Heart right ventricle (tissue), 16 donors: Measurements from ENCODE around the gene OPTN. TPM values are rescaled to one million over a fixed set of nuclear protein-coding genes. Genes with fewer than 3 reads are reported as not detected.

ENCODE experiments used
- ATAC-seq, 8 donors: fragments of 200-7000 bp; cut with Tn5 transposase; one replicate each; pipeline ENCODE4 v1.9.1; 2020; ENCODE audit warnings: mild to moderate bottlenecking in 8 of 8, moderate library complexity in 8 of 8, moderate number of reproducible peaks in 1 of 8
- DNase-seq, 2 donors: peaks; one replicate each; pipeline ENCODE4 v3.0.0-alpha.2; 2020
- H3K27ac ChIP-seq, 10 donors: fragments of 200-600 bp; sonication (generic) in 2 of 10; one replicate each; pipeline versions ENCODE4 v1.5.0 to v1.8.0; 2020 to 2022; ENCODE audit warnings: mild to moderate bottlenecking in 3 of 10
- H3K27me3 ChIP-seq, 7 donors: fragments of 200-600 bp; one replicate each; pipeline ENCODE4 v1.8.0; 2021 to 2022; ENCODE audit warnings: mild to moderate bottlenecking in 2 of 7
- H3K36me3 ChIP-seq, 9 donors: fragments of 200-600 bp; sonication (generic) in 1 of 9; one replicate each; pipeline versions ENCODE4 v1.5.0 to v1.8.0; 2020 to 2022; ENCODE audit warnings: mild to moderate bottlenecking in 2 of 9
- H3K4me1 ChIP-seq, 9 donors: fragments of 200-600 bp; sonication (generic) in 1 of 9; one replicate each; pipeline versions ENCODE4 v1.5.0 to v1.8.0; 2020 to 2022; ENCODE audit warnings: mild to moderate bottlenecking in 4 of 9
- H3K4me3 ChIP-seq, 10 donors: fragments of 200-600 bp; sonication (generic) in 2 of 10; one replicate each; pipeline versions ENCODE4 v1.5.0 to v1.8.0; 2020 to 2022; ENCODE audit warnings: mild to moderate bottlenecking in 7 of 10, moderate library complexity in 2 of 10
- H3K9me3 ChIP-seq, 11 donors: fragments of 200-600 bp in 10 of 11; sonication (generic) in 2 of 11; one replicate each; pipeline versions ENCODE4 v1.5.0 to v1.8.0; 2013 to 2022; ENCODE audit warnings: mild to moderate bottlenecking in 2 of 11, control low read depth in 1 of 11, moderate library complexity in 1 of 11
- CTCF ChIP-seq, 9 donors: fragments of 200-600 bp; sonication (generic) in 2 of 9; IDR thresholded peaks; one replicate each; pipeline versions ENCODE4 v1.5.0 to v1.8.0; 2021 to 2022; ENCODE audit warnings: antibody characterized with exemption in 9 of 9, mild to moderate bottlenecking in 5 of 9, moderate library complexity in 1 of 9
- WGBS, 2 donors: extraction: QIAGEN DNeasy Blood & Tissue Kit; methylation state at CpG; one replicate each; pipeline ENCODE4 v1.1.7; 2013; ENCODE audit warnings: inconsistent platforms in 1 of 2; 5-methylcytosine and 5-hydroxymethylcytosine counted together
- intact Hi-C, 10 donors: fragments of 100-400 bp; cut with DNase I; formaldehyde crosslinking; loops; one replicate each; pipeline versions ENCODE4 v1.11.1 to v1.14.2; 2022
- polyA plus RNA-seq, 2 donors: library from polyadenylated mRNA; stranded (reverse); fragments of 200-250 nt; gene quantifications; one replicate each; pipeline ENCODE4 v1.2.3, GENCODE V29; 2013
- total RNA-seq, 10 donors: library from RNA; stranded (reverse); fragmentation: NEBNext Ultra II Directional in 3 of 10; extraction: Animal tissue kit (Norgen Biotek cat#: 25700) in 3 of 10; gene quantifications; one replicate each; pipeline versions ENCODE4 v1.2.1 to v1.2.4, GENCODE V29; 2021 to 2023
- donor health status: Arrhythmogenic right ventricular cardiomyopathy.
- donor health status: ischemic (EF 13 %, LVEDD 7.1; RV severe dilation, severe dysfunction).
- donor health status: healthy with polysubstance abuse.
- donor health status: DM: no; HTN: yes; CAD: no.
- donor health status: DM: no; HTN: no; CAD: no.
- donor health status: ischemic (EF 25% LVEDD 6.9; RV normal size, moderate dysfunction).
- donor health status: ischemic (EF 25% LVEDD 5.7; RV mildly dilated, moderate dysfunction).
- donor health status: healthy.
- donor health status: DM: yes; HTN: yes; CAD: no.
- donor health status: Ischemic cardiomyopathy.
- donor health status: ischemic (EF 35%, LVEDD 5.7; RV mildly dilated, moderate dysfunction).
- donor health status: nonischemic (EF 11% LVEDD 7.7; RV severe dilation, severe dysfunction).
- donor health status: DM: yes; HTN: yes; CAD: no.
- donor health status: PGD.
- donor health status: ischemic (EF 29% LVEDD 5.4; RV normal size, mild dysfunction).
- donor health status: nonischemic (EF 23%, LVEDD 6.1; RV moderate dilation, normal function).

Gene OPTN
- total and polyA plus RNA-seq, 12 donors = 59.0 to 218 (median 125) TPM

DNA sequence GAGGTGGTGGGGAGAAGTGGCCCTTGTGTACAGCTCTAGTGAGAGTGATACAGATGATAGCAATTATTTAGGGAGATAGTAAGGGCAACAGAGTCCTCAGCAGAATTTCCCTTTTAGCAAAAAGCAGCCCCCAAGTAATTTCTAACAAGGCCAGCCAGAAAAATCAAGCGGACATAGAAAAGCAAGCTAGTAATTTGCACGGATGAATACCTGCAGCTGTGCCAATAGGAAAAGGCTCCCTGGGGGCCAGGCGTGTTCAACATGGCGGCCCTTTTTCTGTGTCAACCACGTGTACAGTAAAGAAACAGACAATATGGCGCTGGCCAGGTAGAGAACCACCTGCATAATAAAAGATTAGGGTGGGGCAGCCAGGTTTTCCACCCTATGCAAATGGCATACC is 68.8 kb downstream of the OPTN start:
- H3K4me1 ChIP-seq = no peaks in the 10 kb centered on the region
- intact Hi-C loops = loop anchor here in 3 of 10 donors (10.0 kb wide), 3 partner anchors 126 to 276 kb away; partner anchors contain the start of gene PHYH (in 1 of the 3)
- 93 to 96% methylated on average over 6 of the region's 6 CpGs for WGBS, 2 donors

GRCh38 chr10:13173616-13174015 is 73.7 kb downstream of the OPTN start:
- H3K36me3 ChIP-seq = peaks cover 0 to 20% (median 0%) of the 10 kb centered on the region in 9 donors
- DNase-seq (no peak), ATAC-seq (no peak)
- H3K4me3 ChIP-seq = no peak overlapping the region
- no peaks in the 10 kb centered on the region for H3K4me1 ChIP-seq
- TF ChIP-seq CTCF (IDR thresholded peaks at IDR 0.05) = no peak
- H3K27me3 ChIP-seq = no peaks in the 10 kb centered on the region
- H3K27ac ChIP-seq = no peak overlapping the region
- no peaks in the 10 kb centered on the region for H3K9me3 ChIP-seq
- intact Hi-C loops = no loop called here
- 97 to 100% methylated on average over 2 of the region's 2 CpGs for WGBS, 2 donors

More for the DNA sequence above, 68.8 kb downstream of the OPTN start:
- DNase-seq (no peak), ATAC-seq (no peak)
- Histone ChIP-seq H3K9me3 (no peaks in the 10 kb centered on the region), H3K36me3 (peaks cover 0 to 4% (median 0%) of the 10 kb centered on the region in 9 donors), H3K27me3 (no peaks in the 10 kb centered on the region), H3K27ac (no peak overlapping the region), H3K4me3 (no peak overlapping the region)
- no peak for TF ChIP-seq CTCF (IDR thresholded peaks at IDR 0.05)

DNA sequence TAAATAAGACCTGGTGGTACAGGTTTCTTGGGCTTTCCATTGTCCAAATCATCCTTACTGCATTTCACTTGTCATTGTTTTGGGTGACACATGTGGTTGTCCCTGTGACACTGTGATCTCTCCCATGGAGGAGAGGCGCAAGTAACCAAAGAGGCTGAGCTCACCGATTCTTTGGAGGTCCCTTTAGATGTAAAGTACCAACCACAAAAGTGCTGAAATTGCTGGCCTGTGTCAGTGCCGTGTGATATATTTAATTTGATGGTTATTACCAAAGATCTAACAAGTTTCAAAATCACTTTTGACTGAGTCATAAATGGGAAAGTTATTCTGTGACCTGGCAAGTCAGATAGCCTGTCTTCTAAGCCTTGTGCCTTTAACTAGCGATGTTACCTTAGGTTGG is 80.8 kb downstream of the OPTN start:
- Histone ChIP-seq H3K27ac (no peak overlapping the region), H3K36me3 (peaks cover 0 to 28% (median 0%) of the 10 kb centered on the region in 9 donors), H3K9me3 (no peaks in the 10 kb centered on the region), H3K4me3 (no peak overlapping the region), H3K4me1 (no peaks in the 10 kb centered on the region), H3K27me3 (no peaks in the 10 kb centered on the region)
- intact Hi-C loops = no loop called here
- no peak for ATAC-seq
- 94 to 97% methylated on average over 4 of the region's 4 CpGs for WGBS, 2 donors
- TF ChIP-seq CTCF (IDR thresholded peaks at IDR 0.05) = no peak
- DNase-seq = no peak

DNA sequence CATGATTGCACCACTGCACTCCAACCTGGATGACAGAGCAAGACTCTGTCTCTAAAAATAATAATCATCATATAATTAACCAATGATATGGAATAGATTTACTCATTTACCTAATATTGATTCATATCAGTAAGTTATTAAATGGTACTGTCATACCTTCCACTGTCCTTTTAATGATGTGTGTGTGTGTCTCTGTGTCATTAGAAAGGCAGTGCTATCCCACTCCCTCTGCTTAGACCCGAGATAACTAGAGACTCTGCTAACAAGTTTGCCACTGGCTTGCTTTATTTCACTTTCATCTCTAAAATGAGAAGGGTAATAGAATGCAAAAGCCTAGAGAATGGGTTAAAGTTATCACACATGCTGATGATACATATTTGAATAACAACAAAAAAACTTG is 82.5 kb downstream of the OPTN start:
- DNase-seq (no peak), ATAC-seq (no peak)
- no peaks in the 10 kb centered on the region for H3K4me1 ChIP-seq
- WGBS, 2 donors = 85 to 90% methylated on average over 1 of the region's 1 CpG
- no peak overlapping the region for H3K27ac ChIP-seq
- TF ChIP-seq CTCF (IDR thresholded peaks at IDR 0.05) = no peak
- H3K4me3 ChIP-seq = no peak overlapping the region
- peaks cover 0 to 18% (median 0%) of the 10 kb centered on the region in 9 donors for H3K36me3 ChIP-seq
- H3K27me3 ChIP-seq = no peaks in the 10 kb centered on the region
- peaks cover 0 to 5% (median 0%) of the 10 kb centered on the region in 11 donors for H3K9me3 ChIP-seq
- intact Hi-C loops = no loop called here
